ENCODE measurements around the gene PIGL.
"Not testable (repeated sequence)": the region's sequence is repeated elsewhere in the genome, so short reads cannot be mapped to it uniquely, and the experiment has no call there.

PIGL gene

DNA sequence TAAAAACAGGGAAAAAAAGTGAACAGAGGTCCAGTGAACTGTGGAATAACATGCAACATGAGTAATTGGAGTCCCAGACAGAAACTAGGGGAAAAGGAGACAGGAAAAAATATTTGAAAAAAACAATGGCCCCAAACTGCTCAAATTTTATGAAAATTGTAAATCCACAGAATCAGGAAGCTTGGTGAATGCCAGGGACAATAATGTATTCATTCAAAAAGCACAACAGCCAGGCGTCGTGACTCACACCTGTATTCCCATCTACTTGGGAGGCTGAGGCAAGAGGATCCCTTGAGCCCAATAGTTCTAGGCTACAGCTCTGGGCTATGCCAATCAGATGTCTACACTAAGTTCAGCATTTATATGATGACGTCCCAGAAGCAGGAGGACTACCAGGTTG lies 25.4 kb upstream of the PIGL start:
- no peak for TF ChIP-seq ZFX (IDR thresholded peaks at IDR 0.05; ENCODE audit: borderline replicate concordance)
- TF ChIP-seq, protein P1, sequence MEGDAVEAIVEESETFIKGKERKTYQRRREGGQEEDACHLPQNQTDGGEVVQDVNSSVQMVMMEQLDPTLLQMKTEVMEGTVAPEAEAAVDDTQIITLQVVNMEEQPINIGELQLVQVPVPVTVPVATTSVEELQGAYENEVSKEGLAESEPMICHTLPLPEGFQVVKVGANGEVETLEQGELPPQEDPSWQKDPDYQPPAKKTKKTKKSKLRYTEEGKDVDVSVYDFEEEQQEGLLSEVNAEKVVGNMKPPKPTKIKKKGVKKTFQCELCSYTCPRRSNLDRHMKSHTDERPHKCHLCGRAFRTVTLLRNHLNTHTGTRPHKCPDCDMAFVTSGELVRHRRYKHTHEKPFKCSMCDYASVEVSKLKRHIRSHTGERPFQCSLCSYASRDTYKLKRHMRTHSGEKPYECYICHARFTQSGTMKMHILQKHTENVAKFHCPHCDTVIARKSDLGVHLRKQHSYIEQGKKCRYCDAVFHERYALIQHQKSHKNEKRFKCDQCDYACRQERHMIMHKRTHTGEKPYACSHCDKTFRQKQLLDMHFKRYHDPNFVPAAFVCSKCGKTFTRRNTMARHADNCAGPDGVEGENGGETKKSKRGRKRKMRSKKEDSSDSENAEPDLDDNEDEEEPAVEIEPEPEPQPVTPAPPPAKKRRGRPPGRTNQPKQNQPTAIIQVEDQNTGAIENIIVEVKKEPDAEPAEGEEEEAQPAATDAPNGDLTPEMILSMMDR (IDR thresholded peaks at IDR 0.05) = no peak
- no peak overlapping the region for H3K27ac ChIP-seq

DNA sequence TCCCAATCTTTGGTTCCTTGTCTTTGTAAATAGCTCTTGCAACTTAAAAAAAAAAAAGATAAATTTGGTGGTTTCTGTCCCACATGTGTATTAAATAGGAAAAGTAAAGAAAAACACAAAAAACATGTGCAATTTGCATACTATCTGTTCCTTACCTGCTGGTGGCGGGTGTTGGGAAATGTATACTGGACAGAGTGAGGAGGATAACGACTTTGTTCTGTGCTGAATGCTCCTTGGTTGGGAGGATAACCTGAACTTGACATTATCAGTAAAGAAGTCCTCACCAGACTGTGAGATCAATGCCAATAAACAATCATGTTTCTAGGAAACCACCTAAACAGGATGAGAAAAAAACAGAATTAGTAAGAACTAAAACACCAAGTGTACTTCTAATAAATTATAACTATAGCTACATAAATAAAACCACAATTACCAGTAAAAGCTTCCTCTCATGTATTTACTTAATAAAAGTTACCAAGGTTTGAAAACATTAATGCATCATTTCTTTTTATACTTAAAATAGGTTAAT lies 22.6 kb upstream of the PIGL start:
- not testable (repeated sequence) for H3K27ac ChIP-seq

DNA sequence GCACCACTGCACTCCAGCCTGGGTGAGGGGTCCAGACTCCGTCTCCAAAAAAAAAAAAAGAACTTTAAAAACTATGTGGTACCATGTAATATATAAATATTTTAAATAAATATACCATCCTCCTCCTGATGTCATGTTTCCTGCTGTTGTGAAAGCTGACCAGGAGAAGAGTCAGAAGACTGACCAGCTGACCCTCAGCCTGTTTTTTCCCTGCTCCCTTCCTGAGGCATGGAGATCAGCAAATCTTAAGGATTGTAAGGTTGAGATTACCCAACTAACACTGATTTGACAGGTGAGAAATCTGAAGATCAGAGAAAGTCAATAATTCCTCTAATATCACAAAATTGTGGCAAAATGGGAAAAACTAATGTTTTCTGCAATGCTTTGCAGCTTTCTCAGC lies 19.7 kb upstream of the PIGL start:
- no peak overlapping the region for H3K27ac ChIP-seq
- no peak for TF ChIP-seq ZFX (IDR thresholded peaks at IDR 0.05; ENCODE audit: borderline replicate concordance)
- TF ChIP-seq, protein P1 (IDR thresholded peaks at IDR 0.05) = no peak

DNA sequence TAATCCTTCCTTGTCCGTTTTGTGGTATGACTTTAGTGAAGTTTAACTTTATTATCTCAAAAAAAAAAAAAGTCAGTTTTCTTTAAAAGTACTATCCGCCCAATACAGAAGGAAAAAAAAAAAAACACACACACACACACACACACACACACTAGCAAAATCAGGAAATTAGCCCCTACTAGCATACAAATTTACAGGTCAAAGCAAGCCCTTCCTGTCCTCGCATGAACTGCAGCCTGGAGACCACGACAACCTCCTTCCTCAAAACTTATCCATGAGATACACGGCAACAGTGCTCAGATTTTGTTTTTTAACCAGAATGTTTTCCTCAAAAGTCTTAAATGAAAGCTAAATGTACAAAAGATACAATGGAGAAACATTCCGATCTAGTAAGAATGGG lies 17.9 kb upstream of the PIGL start:
- no peak overlapping the region for H3K27ac ChIP-seq

DNA sequence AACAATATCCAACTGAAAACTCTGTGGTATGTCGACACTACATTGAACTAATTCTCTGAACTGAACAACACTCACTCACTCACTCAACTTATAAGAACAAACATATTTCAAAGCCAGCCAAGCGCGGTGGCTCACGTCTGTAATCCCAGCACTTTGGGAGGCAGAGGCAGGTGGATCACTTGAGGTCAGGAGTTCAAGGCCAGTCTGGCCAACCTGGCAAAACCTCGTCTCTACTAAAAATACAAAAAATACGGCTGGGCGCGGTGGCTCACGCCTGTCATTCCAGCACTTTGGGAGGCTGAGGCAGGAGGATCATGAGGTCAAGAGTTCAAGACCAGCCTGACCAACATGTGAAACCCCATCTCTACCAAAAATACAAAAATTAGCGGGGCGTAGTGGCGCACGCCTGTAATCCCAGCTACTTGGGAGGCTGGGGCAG lies 15.3 kb upstream of the PIGL start:
- H3K27ac ChIP-seq = not testable (repeated sequence)

More for the DNA sequence above, 17.9 kb upstream of the PIGL start:
- TF ChIP-seq, protein P1 (IDR thresholded peaks at IDR 0.05) = no peak
- no peak for TF ChIP-seq ZFX (IDR thresholded peaks at IDR 0.05; ENCODE audit: borderline replicate concordance)

DNA sequence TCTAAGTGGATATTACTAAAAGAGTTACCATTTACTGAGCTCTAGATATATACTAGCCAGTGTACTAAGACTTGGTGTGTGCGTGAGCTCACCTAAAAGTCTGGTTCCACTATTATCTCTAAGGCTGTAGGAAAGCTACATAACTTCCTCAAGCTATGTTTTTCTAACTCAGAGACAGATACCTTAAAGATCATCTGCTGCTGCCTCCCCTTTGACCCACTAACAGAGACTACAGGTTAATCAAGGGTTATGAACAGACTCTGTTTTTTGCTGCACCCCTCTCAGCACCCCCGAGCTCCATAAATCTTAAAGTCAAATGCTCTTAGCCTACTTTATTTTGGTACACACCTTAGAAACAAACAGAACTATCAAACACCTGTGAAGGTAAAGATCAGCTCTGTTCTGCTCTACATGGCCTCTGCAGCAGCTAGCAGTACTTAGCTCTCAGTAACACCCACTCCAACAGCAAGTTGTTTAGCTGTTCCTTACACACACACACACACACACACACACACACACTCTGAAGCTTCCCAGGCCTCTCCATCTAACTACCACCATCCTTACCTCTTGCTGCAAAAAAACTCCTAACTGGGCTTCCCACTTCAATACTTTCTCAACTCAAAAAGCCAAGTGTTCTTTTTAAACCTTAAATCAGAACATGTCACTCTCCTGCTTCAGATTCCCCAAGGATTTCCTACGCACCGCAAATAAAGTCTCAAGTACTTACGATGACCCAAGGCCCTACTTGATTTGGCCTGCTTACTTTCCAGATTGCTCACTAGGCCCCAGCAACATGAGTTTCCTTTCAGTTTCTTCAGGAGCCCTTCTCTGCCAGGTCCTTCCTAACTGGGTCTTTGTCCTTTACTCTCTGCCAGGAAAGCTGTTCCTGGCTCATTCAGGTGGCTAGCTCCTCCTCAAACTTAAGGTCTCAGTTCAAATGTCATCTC lies 14.2 kb upstream of the PIGL start:
- peak overlapping the region; percentile 70 for H3K27ac ChIP-seq

DNA sequence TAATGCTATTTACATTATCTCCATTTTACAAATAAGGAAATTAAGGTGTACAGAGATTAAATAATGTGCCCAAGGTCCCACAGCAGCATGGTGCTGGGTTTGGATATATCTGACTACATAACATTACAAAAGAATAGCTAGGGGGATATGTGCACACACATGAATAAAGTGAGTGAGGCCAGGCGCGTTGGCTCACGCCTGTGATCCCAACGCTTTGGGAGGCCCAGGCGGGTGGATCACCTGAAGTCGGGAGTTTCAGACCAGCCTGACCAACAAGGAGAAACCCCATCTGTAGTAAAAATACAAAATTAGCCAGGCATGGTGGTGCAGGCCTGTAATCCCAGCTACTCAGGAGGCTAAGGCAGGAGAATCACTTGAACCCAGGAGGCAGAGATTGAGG lies 12.2 kb upstream of the PIGL start:
- H3K27ac ChIP-seq = peak overlapping the region; percentile 70

DNA sequence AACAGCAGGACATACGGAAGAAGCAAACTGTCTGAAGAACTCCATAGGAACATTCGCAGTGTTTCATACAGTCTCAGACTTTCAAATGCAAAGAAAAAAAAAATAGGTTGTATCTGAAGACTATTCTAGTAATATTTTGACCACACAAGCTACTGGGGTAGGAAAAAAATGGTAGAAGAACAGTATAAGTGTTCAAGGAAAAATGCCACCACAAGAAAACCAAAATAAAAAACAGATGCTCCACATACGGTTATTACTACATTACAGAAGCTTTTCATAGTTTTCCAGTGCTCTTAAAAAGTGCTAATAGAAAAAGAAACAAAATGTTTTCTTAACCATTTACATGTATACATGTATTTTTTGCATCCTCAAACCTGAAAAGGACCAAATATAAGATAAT lies 5.4 kb upstream of the PIGL start:
- TF ChIP-seq, protein P1 (IDR thresholded peaks at IDR 0.05) = no peak
- no peak for TF ChIP-seq ZFX (IDR thresholded peaks at IDR 0.05; ENCODE audit: borderline replicate concordance)
- no peak overlapping the region for H3K27ac ChIP-seq

DNA sequence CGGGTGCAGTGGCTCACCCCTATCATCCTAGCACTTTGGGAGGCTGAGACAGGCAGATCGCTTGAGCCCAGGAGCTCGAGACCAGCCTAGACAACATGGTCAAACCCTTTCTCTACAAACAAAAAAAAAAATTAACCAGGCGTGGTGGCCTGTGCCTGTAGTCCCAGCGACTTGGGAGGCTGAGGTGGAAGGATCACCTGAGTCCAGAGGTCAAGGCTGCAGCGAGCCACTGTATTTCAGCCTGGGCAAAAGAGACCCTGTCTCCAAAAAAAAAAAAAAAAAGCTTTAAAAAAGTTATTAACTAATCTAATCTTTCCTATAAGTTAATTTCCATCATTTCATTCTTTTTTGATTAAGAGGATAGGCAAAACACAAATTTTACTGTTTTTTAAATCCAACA lies 4.2 kb upstream of the PIGL start:
- TF ChIP-seq, protein P1 (IDR thresholded peaks at IDR 0.05) = no peak
- no peak for TF ChIP-seq ZFX (IDR thresholded peaks at IDR 0.05; ENCODE audit: borderline replicate concordance)
- no peak overlapping the region for H3K27ac ChIP-seq
